Stimulated activated CD4-positive, alpha-beta T cell treated with anti-CD3 and anti-CD28 coated beads, Interleukin-15, amount 100 ng/mL, for 48 hours (primary cell): Measurements from ENCODE around the gene CSNK1G2.
A peak's percentile ranks its signal among the peaks of the same experiment; 100 is the strongest.

ENCODE experiments used
- DNase-seq, 2 donors: peaks; one replicate each; pipeline ENCODE4 v3.0.0-alpha.2; 2020; ENCODE audit warnings: low read depth in 2 of 2

CSNK1G2 gene

GRCh38 chr19:1918975-1919374, 22.0 kb upstream of the CSNK1G2 start:
- DNase-seq, result no peak

GRCh38 chr19:1920644-1921043, 20.3 kb upstream of the CSNK1G2 start:
- DNase-seq, result no peak

DNA sequence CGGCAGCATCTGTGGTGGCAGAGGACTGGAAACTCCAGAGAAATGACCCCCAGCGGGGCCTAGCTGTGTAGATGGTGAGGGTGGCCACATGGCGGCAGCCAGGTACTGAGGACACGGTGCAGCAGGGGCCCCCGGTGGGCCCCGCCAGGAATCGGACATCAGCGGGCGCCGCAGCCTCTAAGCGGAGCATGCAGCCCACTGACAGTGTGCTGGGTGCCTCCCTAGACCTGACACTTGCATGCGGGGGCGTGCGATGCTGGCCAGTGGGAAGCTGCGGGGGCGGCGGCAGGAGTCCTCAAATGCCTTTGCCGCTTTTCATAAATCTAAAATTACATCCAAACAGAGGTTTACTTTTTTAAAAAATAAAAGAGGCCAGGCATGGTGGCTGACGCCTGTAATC, 19.6 kb upstream of the CSNK1G2 start:
- no peak for DNase-seq

- DNase-seq, result no peak
Observed at GRCh38 chr19:1921825-1922224, 19.1 kb upstream of the CSNK1G2 start.

- no peak for DNase-seq
Observed at GRCh38 chr19:1922803-1923202, 18.2 kb upstream of the CSNK1G2 start.

DNA sequence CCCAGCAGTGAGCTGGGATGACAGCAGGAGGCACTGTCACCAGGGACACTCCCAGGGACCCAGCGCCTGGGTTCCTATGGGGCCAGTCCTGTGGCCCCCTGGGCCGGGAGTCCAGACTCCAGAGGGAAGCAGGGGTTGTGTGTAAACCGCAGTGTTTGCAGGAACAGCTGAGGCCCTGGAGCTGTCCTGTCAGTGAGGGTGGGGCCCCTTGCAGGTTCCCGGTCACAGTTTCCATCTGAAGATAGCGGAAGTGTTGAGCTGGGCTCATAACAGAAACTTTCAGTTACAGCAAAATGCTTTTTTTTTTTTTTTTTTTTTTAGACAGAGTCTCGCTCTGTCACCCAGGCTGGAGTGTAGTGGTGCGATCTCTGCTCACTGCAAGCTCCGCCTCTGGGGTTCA, 17.7 kb upstream of the CSNK1G2 start:
- peak in 1 of 2 donors; percentile 50 for DNase-seq

DNA sequence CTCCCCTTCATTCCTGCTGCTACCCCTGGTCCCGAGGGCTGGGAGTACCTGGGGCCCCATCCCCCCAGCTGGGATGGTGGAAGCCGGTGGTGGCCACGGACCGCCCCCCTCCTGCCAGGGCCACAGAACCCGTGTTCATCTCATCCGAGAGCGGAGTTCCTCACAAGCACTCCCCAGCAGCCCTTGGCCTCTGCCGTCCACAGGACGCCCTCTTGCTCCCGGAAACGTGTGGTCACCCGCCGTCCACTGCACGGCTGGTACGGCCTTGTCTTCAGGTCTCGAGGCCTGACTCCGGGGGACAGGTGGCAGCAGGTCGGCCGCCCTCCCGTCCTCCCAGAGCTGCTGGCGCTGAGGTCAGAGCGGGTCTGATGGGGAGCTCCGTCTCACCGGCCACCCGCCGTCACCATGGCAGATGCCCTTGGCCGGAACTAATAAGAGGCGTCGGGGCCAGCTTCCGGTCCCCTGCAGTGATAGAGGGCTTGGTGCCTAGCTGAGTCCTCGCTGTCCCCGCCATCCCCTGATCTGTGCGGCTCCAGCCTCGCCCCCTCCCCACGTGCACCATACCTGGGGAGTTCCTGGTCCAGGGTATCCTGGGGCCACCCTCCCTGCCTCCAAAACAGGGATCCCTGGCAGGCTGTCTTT, 16.5 kb upstream of the CSNK1G2 start:
- no peak for DNase-seq

- DNase-seq, result no peak
Observed at GRCh38 chr19:1925544-1925943, 15.4 kb upstream of the CSNK1G2 start.

GRCh38 chr19:1929021-1929742, 11.8 kb upstream of the CSNK1G2 start:
- peak; percentile 63 to 83 for DNase-seq

DNA sequence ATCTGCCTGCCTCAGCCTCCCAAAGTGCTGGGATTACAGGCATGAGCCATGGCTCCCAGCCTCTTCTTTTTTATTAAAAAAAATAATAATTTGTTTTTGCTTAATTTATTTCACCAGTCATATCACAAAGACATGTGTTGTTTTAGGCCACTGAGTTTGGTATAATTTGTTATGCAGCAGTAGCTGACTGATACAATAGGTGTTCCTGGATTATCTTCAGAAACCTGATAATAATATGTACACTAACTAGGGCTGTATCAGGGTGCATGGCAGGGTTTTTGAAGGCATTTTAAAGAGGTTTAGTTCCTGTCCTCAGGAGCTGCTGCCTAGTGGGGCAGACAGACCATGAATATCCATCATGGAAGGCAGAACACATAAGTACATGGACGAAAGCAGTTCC, 9.5 kb upstream of the CSNK1G2 start:
- DNase-seq, result no peak

- DNase-seq, result no peak
Observed at GRCh38 chr19:1932395-1932794, 8.6 kb upstream of the CSNK1G2 start.

GRCh38 chr19:1933244-1933643, 7.7 kb upstream of the CSNK1G2 start:
- no peak for DNase-seq

DNA sequence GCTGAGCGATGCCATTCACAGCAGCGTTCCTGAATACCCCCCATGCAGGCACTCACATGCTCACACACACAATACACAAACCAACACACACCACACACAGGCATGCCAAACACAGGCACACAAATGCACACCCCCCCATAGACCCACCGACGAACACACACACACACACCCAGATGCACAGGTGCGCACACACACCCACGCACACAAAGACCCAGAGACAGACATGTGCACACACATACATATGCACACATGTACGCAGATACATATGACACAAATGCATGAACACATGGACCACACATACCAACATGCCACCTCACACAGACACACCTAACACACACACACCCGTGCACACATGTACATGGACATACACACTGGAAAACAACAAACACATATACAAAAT, 7.0 kb upstream of the CSNK1G2 start:
- no peak for DNase-seq

- DNase-seq, result no peak
Observed at GRCh38 chr19:1935484-1936208, 5.3 kb upstream of the CSNK1G2 start.

DNA sequence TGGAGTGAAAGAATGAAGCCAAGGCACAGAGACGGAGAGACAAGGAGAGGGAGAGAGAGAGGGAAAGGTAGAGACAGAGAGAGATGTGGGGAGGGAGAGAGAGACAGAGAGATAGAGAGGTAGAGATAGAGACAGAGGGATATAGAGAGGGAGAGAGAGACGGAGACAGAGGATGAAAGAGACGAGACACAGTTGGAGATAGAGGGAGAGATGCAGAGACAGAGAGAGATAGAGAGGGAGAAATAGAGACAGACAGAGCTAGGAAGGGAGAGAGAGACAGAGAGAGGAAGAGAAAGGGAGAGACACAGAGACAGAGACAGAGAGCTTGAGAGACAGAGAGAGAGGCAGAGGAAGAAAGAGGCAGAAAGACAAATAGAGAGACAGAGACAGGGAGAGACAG, 4.5 kb upstream of the CSNK1G2 start:
- DNase-seq, result no peak

DNA sequence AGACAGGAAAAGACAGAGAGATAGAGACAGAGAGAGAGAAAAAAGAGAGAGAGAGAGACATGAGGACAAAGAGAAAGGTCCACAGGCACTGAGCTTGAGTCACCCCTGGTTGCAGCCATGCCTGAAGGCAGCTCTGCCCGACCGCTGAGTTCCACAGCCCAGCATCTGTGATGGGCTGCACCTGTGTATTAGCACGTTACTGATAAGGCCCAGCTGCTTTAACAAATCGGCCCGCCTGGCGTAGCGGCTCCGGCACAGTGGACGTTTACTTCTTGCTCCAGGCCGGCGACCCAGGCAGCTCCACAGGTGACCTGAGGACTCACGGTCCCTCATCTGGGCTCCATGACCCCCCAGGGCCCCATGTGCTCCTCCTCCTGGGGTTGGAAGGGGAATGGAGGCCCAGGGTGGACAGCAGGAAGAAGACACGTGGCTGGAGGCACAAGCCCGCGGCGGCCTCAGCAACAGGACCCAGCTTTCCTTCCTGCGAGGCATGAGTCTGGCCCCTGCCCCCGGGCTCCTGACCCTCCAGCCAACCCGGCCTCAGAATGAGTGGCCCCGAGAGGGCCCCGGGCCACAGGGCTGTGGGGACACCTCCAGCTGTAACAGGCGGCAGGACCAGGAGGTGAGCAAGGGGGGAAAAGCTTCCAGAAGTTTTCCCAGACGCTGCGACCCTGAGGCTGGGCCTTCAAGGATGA, 3.9 kb upstream of the CSNK1G2 start:
- DNase-seq, result no peak

DNA sequence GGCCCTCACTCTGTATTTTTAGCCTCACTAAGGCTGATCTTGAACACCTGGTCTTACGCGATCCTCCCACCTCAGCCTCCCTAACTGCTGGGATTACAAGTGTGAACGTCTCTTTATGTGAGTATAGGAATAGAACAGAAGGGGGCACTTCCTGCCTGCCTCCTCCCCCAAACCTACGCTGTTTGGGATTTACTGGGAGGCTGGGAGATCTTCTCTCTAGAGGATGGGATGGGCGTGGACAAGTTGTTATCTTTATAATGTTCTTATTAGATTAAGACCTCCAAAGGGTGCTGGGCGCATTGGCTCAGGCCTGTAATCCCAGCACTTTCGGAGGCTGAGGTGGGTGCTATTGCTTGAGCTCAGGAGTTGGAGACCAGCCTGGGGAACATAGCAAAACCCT, 2.9 kb upstream of the CSNK1G2 start:
- DNase-seq, result no peak

- peak in 1 of 2 donors; percentile 62 for DNase-seq
Observed at GRCh38 chr19:1942078-1942933, 1.3 kb downstream of the CSNK1G2 start.

DNA sequence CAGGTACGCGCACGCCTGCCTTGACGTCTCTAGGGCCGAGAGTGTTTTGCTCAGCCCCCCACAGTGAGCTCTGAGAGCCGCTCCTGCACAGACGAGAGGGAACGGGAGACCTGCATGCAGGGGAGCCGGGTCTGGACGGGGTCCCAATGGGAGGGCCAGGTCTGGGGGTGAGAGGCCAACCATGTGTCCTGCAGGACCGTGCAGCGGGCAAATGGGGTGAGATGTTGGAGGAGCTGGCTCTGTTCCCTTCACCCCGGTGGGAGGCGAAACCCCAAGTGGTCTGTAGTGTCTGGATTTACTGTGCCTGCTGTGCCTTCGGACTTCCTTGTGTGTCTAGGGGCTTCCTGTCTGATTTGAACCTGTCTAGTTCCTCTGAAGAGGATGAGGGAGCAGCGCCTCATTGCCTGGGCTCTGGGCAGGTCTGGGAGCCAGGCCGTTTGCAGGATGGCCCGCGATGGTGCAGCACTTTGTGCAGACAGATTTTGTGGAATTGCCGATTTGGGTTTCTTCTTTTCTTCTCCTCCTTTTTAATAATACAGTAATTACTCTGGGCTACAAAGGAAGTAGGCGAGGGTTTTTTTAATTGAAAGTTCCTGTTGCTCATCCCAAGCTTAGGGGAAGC, 2.1 kb downstream of the CSNK1G2 start:
- no peak for DNase-seq

- DNase-seq, result no peak
Observed at GRCh38 chr19:1943661-1944087, 2.7 kb downstream of the CSNK1G2 start.
